ENCODE measurements around the gene CHURC1.
"Not testable (repeated sequence)": the region's sequence is repeated elsewhere in the genome, so short reads cannot be mapped to it uniquely, and the experiment has no call there.

Gene CHURC1

DNA sequence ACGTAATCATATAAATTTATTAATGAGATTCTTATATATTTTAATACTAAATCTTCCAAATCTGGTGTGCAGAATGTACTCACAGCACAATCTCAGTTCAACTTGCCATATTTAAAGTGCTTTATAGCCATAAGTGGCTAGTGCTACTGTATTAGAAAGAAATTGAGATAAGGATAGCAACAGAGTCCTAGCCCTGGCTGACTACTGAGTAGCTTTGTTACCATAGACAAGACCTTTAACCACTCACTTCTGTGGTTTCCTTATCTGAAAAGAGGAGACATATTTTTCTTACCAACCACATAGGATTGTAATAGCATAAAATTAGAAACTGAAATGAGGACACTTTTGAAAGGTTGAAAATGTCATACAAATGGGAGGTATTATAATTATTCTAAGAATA is 2.0 kb upstream of the CHURC1 start:
- DNase-seq: no peak

DNA sequence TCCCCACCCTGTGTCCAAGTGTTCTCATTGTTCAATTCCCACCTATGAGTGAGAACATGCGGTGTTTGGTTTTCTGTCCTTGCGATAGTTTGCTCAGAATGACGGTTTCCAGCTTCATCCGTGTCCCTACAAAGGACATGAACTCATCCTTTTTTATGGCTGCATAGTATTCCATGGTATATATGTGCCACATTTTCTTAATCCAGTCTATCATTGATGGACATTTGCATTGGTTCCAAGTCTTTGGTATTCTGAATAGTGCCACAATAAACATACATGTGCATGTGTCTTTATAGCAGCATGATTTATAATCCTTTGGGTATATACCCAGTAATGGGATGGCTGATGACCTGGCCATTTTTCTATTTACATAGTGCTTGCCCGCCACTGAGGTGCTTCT is 778 bp upstream of the CHURC1 start:
- not testable (repeated sequence) for DNase-seq

DNA sequence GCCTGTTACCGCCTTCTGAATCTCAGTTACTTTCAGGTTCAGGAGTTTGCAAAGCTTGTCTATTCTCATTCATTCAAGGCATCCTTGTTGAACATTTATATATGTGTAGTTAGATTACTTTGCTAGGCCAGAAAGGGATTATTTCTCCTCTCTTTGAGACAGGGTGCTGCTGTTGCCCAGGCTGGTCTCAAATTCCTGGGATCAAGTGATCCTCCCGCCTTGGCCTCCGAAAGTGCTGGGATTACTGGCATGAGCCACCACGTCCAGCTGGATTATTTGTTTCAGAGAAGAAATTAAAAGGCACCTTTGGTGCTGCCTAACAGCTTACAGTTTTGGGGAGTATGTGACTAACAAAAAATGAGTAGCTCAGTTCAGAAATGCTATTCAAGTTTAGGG is 772 bp downstream of the CHURC1 start:
- no peak for DNase-seq

DNA sequence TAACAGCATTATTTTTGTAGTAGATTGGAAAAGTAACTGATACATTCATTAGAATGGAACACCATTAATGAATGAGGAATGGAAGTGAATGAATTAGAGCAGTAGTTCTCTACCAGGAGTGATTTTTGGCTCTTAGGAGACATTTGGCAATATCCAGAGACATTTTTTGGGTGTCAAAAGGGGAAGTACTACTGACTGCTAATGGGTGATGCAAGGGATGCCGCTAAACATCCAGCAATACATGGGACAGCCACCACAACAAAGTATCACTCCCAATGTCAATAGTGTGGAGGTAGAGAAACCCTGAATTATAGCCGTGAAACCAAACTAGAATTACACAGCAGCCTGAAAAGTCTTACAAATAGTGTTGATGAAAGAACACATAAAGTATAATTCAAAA is 1.5 kb downstream of the CHURC1 start:
- DNase-seq: no peak

DNA sequence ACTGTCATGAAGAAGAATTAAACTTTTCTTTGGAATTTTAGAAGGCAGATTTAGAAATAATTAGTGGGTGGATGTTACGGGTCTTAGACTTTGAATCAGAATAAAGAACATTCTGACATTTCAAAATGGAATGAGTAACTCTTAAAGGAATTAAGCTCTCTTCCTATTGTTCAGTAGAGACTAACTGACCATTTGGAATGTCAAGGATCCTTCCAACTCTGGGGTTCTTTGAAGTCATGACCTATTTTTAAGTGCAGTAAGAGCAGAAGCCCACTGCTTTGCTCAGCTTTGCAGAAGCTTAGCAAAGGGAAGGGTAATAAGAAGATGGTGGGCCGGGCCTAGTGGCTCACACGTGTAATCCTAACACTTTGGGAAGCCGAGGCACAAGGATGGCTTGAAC is 4.0 kb downstream of the CHURC1 start:
- no peak for DNase-seq

DNA sequence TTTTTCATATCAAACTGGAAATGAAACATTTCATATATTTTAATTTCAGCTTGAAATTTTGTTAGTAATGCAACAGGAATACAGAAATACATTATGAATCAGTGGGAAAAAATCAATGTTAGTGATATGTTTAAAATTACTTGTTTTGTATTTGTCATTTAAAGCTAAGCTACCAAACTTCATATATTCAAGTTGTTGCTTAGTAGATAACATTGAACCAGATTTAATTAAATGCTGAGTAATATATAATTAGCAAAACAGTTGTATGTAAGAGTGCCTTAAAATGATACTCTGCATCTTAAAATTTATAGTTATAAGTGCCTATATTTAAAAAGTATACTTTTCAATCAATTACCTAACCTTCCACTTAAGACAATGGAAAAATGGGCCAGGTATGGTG is 5.0 kb downstream of the CHURC1 start:
- DNase-seq: no peak

DNA sequence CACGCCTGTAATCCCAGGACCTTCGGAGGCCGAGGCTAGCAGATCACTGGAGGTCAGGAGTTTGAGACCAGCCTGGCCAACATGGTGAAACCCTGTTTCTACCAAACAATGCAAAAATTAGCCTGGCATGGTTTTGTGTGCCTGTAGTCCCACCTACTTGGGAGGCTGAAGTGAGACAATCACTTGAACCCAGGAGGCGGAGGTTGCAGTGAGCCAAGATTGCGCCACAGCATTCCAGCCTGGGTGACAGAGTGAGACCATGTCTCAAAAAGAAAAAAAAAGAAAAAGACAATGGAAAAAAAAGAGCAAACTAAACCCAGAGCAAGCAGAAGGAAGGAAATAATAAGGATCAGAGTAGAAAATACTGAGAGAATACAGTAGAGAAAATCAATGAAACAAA is 5.4 kb downstream of the CHURC1 start:
- DNase-seq: no peak

DNA sequence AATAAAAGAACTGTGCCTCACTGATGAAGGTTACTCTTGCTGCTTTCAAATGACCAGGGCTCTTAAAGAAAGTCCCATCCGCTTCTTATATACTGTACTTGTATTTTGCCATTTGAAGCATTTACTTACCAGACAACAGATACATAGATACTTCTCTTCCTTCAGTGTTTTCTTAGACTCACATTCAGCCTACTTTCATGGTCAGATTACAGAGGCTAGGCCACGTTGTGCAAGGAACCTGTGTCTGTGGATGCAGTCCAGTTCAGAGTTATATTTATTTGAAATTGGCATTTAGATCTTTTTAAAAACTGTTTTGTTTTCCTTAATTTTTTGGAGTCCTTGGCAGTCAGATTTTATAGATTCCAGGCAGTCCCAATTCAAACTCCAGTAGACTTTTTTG is 6.2 kb downstream of the CHURC1 start:
- no peak for DNase-seq

DNA sequence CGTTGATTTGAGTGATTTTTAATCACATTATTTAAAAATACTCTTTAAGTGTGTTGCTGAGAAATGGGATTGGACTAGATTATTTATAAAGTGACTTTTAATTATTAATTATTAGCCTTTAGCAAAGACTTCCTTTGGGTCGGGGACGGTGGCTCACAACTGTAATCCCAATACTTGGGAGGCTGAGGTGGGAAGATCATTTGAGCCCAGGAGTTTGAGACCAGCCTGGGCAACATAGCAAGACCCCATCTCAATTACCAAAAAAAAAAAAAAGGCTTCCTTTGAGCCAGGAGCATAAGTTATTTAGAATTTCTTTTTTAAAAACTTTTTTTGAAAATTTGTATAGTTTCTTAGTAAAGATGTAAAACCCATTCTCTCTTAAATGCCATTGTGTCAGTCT is 8.8 kb downstream of the CHURC1 start:
- DNase-seq: no peak

DNA sequence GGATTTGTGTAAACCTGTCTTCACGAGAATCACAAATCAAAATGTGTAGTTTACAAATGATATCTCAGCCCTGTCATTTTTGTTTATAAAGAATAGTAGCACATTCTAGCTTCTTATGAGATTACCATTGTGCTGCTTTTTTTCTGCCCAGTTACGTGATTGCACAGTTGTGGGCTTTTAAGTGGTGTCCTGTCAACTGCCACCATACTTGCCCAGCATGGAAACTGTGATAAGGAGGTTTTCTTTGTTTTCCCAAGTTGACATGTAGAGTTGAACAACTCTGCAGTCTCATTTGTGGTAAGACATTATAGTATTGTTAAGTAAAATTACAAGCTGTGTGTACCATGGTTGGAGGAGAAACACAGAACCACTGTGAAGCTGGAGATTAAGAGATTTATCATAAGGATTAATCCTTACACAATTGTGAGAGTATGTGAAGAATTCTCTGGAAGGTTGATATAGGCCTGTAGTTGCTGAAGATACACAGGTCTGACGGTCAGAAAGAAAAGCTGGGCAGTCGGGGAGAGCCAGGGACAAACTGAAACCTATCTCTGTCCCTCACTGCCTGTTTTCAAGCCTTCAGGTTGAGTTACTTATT is 12.2 kb downstream of the CHURC1 start:
- no peak for DNase-seq

DNA sequence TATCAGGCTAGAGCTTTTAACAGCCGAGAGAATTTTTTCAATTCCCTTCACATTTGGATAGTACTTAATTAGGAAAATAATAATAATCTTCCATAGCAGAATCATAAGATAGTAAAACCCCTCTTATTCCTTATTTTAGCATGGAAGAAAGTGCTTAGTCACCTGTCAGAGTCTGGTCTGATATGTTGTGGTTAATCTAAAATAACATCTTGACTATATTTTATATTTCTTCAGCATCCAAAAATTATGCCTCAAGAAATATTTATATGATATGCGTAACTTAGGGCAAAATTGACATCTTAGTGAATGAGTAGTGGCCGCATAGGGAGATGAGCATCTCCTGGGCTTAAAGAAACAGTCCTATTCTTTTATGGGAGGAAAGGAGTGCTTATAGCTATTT is 12.8 kb downstream of the CHURC1 start:
- DNase-seq: no peak

DNA sequence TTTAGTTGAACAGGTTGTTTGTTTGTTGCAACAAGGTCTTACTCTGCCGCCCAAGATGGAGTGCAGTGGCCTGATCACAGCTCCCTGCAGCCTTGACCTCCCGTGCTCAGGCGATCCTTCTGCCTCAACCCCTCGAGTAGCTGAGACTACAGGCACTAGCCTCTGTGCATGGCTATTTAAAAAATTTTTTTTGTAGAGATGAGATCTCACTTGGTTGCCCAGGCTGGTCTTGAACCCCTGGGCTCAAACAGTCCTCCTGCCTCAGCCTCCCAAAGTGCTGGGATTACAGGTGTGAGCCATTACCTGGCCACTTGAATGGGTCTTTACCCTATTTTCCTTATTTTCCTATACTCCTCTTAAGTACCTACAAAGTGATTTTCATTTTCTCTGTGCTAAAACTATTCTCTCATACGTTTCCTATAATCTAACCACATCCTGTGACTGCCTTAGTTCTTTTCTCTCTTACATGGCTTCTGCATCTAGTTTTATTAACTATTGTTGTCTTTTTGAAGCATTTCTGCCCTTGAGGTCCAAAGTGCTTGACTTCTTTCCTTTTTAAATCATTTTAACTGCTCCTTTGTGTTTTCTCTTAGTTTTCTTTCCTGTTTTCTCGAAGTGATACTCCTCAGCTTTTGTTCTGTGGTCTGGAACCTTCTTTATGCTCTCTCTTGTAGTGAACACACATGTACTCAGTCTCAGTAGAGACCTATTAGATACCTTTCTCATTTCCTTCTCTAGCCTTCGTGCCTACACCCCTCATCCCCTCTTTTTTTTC is 14.2 kb downstream of the CHURC1 start:
- no peak for DNase-seq

DNA sequence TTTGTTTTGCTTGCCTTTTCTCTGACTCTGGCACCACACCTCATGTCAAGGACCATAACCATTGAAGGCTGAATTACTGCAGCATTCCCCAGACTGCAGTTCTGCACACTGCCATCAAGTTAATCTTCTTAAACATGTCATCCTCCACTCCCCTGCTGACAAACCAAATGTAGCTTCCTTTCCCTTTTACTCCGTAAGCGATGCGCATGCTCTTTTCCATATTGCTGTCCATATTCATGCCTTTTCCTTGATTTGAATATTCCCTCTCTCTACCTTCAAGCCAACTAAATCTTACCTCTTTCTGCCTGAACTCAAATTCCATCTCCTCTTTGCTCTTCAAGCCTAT is 14.7 kb downstream of the CHURC1 start:
- no peak for DNase-seq

DNA sequence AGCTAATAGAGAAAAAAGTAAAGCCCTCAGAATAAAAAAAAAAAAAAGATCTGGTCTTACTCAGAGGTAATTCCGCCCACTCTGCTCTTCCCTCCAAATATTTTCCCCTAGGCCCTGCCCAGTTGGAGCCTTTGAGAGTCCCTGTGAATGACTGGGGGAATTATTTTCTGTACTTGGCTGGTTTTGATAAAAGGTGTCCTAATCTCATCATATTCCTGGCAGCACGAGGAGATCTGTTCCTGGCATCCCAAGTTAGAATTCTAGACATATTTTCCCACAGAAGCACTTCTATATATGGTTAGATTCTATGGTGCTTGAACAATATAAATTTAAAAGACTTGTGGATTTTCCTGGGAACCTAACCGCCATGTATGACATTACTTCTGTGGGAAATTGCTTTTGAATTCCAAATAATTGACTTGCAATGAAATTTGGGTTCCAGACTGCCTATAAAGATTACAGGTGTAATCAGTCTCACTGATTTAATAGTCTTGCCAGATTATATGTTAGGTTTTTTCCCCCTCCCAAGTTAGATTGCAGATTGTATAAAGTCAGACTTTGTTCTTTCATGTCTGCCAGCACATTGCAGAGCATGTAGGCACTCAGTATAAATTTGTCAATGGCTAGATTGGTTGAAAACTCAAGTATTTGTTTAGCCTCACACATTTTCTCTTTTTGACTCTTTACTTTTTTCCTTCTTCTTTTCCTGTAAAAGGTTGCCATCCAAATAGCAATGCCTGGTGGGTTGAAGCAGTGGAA is 16.0 kb downstream of the CHURC1 start:
- no peak for DNase-seq

DNA sequence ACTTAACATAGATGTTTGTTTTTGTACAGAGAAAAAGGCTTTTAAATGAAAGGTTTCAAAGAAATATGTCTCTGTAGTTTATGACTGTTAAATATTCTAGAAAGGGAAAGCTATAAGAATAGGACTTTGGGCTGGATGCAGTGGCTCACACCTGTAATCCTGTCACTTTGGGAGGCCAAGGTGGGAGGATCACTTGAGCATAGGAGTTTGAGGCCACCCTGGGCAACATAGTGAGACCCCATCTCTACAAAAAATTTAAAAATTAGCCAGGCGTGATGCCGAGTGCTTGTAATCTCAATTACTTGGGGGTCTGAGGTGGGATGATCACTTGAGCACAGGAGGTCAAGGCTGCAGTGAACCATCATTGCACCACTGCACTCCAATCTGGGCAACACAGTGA is 16.9 kb downstream of the CHURC1 start:
- no peak for DNase-seq

DNA sequence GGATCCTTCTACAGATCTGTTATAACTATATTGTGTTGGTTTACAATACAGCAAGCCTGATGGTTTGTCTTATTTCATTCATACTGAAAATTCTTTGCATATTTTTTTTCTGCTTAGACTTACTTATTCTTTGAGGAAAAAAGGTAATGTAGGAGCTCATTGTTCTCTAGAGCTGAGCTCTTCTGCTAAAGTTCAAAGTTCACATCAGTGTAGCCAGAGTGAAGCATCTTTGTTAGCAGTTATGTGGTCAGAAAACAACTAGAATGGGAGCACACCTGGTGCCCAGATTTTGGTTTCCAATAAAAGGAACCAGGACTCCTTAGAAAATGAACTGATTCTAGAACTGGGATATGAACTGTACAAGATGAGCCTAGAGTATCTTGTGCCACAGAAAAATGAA is 18.0 kb downstream of the CHURC1 start:
- no peak for DNase-seq

DNA sequence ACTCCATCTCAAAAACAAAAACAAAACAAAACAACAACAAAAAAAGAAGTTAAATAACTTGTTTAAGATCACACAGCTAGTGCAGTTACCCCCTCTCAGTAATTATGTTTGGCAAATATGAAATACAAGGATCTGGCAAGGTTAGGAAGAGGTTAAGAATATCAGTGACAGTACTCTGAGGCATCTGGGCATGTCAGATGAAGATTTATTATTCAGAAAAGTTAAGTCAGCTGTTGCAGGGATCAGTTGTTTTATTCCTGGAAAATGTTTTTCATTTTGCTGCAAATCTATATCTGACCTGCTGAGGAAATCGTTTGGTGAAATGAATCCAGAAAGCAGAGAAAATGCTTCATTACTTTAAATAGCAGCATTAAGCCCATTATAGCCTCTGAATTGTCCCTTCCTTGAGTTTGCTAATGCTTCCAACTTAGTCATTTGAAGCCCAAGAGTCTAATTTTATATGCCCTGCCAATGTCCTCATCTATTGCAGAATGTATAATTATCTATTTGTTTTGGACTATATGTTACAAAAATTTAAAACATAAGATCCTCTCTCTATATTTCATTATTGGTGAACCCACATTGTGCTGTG is 20.2 kb downstream of the CHURC1 start:
- DNase-seq: no peak

DNA sequence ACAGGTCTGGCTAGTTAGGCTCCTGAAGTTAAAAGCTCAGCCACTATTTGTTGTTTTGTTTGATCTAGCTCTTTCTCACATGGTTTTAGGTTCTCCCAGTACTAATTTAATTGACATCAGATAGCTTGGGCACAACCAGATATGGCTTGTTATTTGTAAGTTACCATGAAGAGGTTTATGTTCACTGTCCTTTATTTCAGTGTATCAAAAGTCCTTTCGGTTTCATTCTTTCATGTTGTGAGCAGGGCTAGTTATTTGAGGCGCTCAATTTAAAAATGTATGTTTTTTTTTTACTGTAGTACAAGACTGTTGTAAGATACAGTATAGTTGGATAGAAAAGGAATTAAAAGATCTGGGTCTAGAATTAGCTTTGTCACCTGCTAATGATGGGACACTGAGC is 21.3 kb downstream of the CHURC1 start:
- no peak for DNase-seq

DNA sequence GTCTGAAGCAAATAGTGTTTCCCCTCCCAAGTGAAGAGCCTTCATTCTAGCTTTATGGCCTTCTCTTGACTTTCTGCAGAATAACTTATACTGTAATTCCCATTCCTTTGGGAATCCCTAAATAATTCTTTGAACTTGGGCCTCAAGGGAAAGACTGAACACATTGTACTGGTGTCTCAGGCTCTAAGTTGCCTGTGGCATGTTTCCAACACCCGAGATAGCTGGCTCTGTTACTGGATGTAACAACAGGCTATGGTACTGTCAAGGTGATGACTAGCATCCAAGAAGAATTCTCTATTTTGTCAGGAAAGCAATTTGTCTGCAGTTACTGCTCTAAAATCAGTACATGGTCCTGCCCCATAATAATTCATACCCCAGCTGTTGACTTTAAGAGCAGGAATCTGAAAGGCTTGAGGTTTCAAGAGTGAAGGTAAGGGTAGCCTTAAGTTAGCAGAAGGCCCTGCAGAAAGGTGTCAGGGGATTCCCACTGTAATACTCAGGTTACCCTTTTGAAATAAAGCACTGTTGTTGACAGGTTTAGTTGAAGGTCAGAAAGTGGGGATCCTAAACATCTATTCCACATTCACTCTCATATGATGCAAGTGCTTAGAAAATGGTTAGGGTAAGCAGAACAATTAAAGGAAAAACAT is 23.0 kb downstream of the CHURC1 start:
- DNase-seq: no peak

DNA sequence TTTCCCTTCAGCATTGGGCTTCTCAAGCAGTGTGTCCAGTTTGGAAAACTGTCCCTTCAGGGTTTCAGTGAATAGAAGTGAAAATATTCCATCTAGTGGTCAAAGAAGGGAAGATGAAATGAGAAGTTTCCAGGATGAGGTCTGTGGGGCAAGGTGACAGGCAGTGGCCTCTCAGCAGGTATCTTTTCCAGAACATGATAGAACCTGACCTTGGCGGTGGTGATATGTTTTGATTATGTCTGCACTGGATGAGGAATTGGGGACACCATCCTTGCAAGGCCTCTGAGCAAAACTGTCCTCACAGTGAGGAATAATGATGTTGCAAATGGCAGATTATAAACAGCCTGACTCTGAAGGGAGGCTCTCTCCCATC is 23.6 kb downstream of the CHURC1 start:
- peak in 1 of 2 experiments; percentile 47 for DNase-seq

DNA sequence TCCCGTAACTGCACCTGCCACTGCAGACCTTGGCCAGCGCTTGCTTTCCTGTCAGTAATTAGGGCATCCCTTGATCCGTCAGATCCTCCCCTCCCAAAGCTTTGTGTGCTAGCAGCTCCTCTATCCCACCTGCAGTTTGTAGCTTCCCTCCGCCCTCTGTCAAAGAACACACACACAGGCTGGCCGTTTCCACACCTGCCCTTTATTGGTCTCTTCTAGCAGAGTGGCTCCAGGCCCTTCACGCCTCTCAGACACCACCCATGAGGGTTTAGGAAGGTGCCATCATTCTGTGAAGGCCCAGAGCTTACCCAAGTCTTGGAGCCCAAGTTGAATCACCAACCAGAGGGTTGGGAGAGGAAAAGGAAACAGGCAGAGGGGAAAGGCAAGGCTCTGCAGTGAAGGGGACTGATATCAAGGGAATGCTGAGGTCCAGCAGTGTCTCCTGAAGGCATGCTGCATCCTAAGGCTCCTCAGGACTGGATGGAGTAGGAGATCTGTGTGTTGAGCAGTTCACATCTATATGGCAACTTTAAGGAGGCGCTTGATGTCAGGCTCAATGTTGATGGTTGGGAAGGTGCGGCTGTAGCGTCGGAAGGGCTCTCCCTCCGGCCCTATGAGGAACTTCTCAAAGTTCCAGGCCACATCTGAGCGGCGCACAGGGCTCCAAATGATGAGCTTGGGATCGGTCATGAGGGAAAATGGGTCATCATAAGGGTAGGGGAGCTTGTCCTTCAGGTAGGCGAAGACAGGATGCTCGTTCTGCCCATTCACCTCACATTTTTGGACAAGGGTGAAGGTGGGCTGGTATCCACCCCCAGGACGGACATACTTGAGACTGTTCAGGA is 24.9 kb downstream of the CHURC1 start:
- no peak for DNase-seq

DNA sequence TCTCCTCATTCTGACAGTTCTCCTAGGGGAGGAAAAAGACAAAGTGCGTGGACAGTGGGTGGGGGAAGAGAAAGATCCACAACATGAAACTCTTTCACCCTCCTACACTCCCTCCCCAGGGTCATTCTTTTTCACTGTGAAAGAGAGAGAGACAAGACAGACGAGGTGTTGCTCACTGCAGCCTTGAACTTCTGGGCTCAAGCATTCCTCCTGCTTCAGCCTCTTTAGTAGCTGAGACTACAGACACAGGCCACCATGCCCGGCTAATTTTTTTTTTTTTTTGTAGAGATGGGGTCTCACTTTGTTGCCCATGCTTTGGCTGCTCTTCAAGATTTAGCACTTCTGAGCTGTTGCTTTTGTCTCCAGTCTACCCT is 25.5 kb downstream of the CHURC1 start:
- no peak for DNase-seq
